ENCODE data around the gene NSMF. TPM values are rescaled to one million over a fixed set of nuclear protein-coding genes. Genes with fewer than 3 reads are reported as not detected.
"Not testable (repeated sequence)": the region's sequence is repeated elsewhere in the genome, so short reads cannot be mapped to it uniquely, and the experiment has no call there.

Gene NSMF
- total RNA-seq, 1 donor from 2014 or later = 68.6 TPM

- intact Hi-C loops (cut with micrococcal nuclease) = no loop called here
- H3K9me3 Mint-ChIP-seq = peaks cover 24% of the 10 kb centered on the region
- no peak for DNase-seq
- no peak overlapping the region for H3K4me3 Mint-ChIP-seq
- peaks cover 12% of the 10 kb centered on the region for H3K36me3 Mint-ChIP-seq (ENCODE audit: low read depth)
- peaks cover 5% of the 10 kb centered on the region for H3K4me1 Mint-ChIP-seq
- H3K27me3 Mint-ChIP-seq = peaks cover 10% of the 10 kb centered on the region
- H3K27ac Mint-ChIP-seq = no peak overlapping the region
These were observed 15.1 kb upstream of the NSMF start for GRCh38 chr9:137474271-137474670.

DNA sequence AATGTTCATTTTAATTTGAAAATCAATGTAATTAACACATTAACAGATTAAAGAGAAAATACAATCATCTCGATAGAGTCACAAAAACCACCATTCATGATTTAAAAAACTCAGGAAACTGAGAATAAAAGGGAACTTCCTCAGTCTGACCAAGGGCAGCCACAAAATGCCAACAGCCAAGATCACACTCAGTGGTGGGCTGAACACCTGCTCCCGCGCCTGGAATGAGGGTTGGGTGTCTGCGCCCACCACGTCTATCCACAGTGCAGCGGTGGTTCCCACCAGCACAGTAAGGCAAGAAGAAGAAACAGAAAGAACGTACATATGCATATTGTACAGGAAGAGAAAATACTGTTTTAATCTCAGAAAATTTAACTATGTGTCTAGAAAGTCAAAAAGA is 11.7 kb upstream of the NSMF start:
- Mint-ChIP-seq H3K4me1 (peaks cover 5% of the 10 kb centered on the region), H3K27me3 (peaks cover 18% of the 10 kb centered on the region), H3K36me3 (ENCODE audit: low read depth) (peaks cover 9% of the 10 kb centered on the region), H3K27ac (no peak overlapping the region), H3K4me3 (peak overlapping the region; percentile 28), H3K9me3 (peaks cover 18% of the 10 kb centered on the region)
- no peak for DNase-seq
- intact Hi-C loops (cut with micrococcal nuclease) = no loop called here

- no peak overlapping the region for H3K4me3 Mint-ChIP-seq
- peaks cover 5% of the 10 kb centered on the region for H3K4me1 Mint-ChIP-seq
- H3K9me3 Mint-ChIP-seq = peaks cover 2% of the 10 kb centered on the region
- H3K27ac Mint-ChIP-seq = no peak overlapping the region
- intact Hi-C loops (cut with micrococcal nuclease) = no loop called here
- peaks cover 16% of the 10 kb centered on the region for H3K27me3 Mint-ChIP-seq
- no peaks in the 10 kb centered on the region for H3K36me3 Mint-ChIP-seq (ENCODE audit: low read depth)
- DNase-seq = no peak
These were observed 8.8 kb upstream of the NSMF start for GRCh38 chr9:137467896-137468295.

DNA sequence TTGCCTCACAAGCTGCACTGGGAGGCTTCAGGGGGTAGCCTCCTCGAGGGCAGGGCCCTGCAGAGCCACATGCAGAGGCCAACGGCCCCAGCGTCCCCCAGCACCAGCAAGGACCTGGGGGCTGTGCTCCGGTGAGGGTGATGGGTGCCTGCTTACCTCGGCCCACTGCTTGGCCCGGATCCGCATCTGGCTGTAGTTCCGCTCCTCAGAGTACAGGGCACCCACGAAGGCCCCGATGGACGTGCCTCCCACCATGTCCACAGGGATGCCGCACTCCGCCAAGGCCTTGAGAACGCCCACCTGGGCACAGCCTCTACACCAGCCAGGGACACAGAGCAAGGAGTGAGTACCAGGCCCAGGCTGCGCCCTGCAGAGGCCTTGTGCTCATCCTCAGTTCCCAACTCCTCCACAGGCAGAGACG is 8.0 kb upstream of the NSMF start:
- no peaks in the 10 kb centered on the region for H3K36me3 Mint-ChIP-seq (ENCODE audit: low read depth)
- H3K4me3 Mint-ChIP-seq = no peak overlapping the region
- peaks cover 5% of the 10 kb centered on the region for H3K4me1 Mint-ChIP-seq
- intact Hi-C loops (cut with micrococcal nuclease) = no loop called here
- no peak for DNase-seq
- no peaks in the 10 kb centered on the region for H3K9me3 Mint-ChIP-seq
- peaks cover 16% of the 10 kb centered on the region for H3K27me3 Mint-ChIP-seq
- H3K27ac Mint-ChIP-seq = no peak overlapping the region

- H3K27ac Mint-ChIP-seq; intact Hi-C loops (cut with micrococcal nuclease); DNase-seq; H3K9me3 Mint-ChIP-seq; H3K36me3 Mint-ChIP-seq (ENCODE audit: low read depth); H3K4me1 Mint-ChIP-seq; H3K4me3 Mint-ChIP-seq: not testable (repeated sequence)
- peaks cover 14% of the 10 kb centered on the region for H3K27me3 Mint-ChIP-seq
These were observed 7.4 kb upstream of the NSMF start for GRCh38 chr9:137466389-137467085.

DNA sequence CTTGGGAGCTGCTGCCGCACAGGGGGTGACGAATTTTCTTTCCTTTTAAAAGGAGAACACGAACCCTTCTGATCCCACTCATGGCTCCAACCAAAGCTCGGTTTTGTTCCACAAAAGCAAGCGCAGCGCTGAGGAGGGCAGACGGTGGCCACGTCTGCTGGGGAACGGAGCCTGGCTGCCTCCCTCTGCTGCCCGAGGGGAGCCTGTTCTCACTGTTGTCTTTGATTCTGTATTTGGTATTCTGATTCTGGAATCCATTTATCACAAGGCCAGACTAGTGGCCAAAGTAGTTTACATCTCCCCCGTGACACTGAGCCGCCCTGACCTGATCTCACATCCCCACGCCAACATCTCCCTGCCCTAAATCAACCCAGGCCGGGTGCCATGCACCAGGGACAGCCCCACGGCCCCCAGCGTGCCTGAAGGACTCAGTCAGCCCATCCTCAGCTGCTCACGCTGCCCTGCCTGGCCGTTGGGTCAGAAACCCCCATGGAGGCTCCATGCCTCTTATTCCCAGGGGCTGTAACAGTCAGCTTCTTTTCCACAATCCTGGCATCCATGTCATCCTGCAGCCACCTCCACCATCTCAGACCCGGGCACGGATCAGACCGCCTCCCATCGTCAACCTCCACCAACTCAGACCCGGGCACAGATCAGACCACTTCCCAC is 6.7 kb upstream of the NSMF start:
- Mint-ChIP-seq H3K36me3 (ENCODE audit: low read depth) (no peaks in the 10 kb centered on the region), H3K27me3 (peaks cover 13% of the 10 kb centered on the region), H3K4me3 (no peak overlapping the region), H3K27ac (no peak overlapping the region), H3K4me1 (peaks cover 4% of the 10 kb centered on the region), H3K9me3 (no peaks in the 10 kb centered on the region)
- DNase-seq = no peak
- intact Hi-C loops (cut with micrococcal nuclease) = no loop called here

- no peak for DNase-seq
- H3K4me3 Mint-ChIP-seq = no peak overlapping the region
- H3K27ac Mint-ChIP-seq = no peak overlapping the region
- intact Hi-C loops (cut with micrococcal nuclease) = loop anchor here (5.0 kb wide), 1 partner anchor 43 kb away; the partner anchor contains the start of genes EXD3 and NOXA1
- H3K4me1 Mint-ChIP-seq = no peaks in the 10 kb centered on the region
- no peaks in the 10 kb centered on the region for H3K9me3 Mint-ChIP-seq
- no peaks in the 10 kb centered on the region for H3K36me3 Mint-ChIP-seq (ENCODE audit: low read depth)
- peaks cover 9% of the 10 kb centered on the region for H3K27me3 Mint-ChIP-seq
These were observed 6.0 kb upstream of the NSMF start for GRCh38 chr9:137465000-137465719.

DNA sequence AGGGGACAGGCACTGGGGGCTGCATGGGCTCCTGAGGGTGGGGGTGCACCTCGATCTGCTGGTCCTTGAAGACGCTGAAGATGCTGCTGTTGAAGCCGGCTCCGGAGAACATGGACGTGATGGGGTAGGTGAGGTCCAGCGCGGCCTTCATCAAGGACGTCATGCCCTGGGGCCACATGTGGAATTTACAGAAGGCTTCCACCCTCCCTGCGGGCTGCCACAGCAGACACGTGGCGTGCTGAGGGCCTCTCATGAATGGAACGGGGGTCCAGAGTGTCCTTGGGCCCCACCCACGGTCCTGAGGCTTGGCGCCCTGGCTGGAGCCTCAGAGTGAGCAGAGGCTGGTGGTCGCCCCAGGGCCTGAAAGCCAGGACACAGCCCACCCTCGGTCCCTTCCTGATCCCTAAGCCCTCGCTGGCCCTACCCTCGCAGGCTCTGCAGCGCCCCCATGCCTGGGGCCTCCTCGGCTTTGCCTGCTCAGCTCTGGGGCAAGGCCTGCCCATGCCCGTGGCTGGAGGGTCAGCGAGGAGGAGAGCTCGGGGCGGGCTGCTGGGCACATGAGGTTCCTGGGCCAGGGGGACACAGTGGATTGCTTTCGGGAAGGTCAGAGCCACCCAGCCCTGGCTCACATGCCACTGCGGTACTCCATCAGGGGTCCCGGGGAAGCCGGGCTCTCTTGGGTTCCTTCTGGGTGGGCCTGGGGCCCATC is 5.3 kb upstream of the NSMF start:
- H3K9me3 Mint-ChIP-seq = no peaks in the 10 kb centered on the region
- H3K27ac Mint-ChIP-seq = no peak overlapping the region
- intact Hi-C loops (cut with micrococcal nuclease) = loop anchor here (5.0 kb wide), 1 partner anchor 42 kb away; the partner anchor contains the start of genes EXD3 and NOXA1
- peaks cover 2% of the 10 kb centered on the region for H3K4me1 Mint-ChIP-seq
- H3K36me3 Mint-ChIP-seq (ENCODE audit: low read depth) = no peaks in the 10 kb centered on the region
- peaks cover 9% of the 10 kb centered on the region for H3K27me3 Mint-ChIP-seq
- no peak overlapping the region for H3K4me3 Mint-ChIP-seq
- no peak for DNase-seq

DNA sequence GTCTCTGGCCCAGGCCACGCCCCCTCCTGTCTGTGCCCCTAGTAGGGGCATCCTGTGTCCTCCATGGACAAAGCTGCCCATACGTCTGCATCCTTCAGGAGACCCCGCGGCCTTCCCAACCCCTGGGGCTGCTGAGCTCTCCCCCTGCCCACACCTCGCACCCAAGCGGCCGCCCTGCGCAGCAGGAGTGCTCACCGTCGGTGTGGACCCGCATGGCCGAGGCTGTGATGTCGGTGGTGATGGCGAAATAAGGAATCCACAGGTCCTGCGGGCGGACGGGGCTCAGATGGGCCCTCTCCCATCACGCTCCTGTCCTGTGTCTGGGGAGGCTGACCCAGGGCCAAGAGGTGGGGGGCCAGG is 4.8 kb upstream of the NSMF start:
- Mint-ChIP-seq H3K4me1 (peaks cover 2% of the 10 kb centered on the region), H3K9me3 (no peaks in the 10 kb centered on the region), H3K27me3 (peaks cover 4% of the 10 kb centered on the region), H3K27ac (no peak overlapping the region), H3K4me3 (no peak overlapping the region), H3K36me3 (ENCODE audit: low read depth) (no peaks in the 10 kb centered on the region)
- intact Hi-C loops (cut with micrococcal nuclease) = loop anchor here (5.0 kb wide), 1 partner anchor 42 kb away; the partner anchor contains the start of genes EXD3 and NOXA1
- DNase-seq = no peak

- no peak overlapping the region for H3K27ac Mint-ChIP-seq
- intact Hi-C loops (cut with micrococcal nuclease) = loop anchor here (5.0 kb wide), 1 partner anchor 41 kb away; the partner anchor contains the start of genes EXD3 and NOXA1
- no peaks in the 10 kb centered on the region for H3K36me3 Mint-ChIP-seq (ENCODE audit: low read depth)
- no peaks in the 10 kb centered on the region for H3K9me3 Mint-ChIP-seq
- peak overlapping the region; percentile 9 for H3K4me3 Mint-ChIP-seq
- peaks cover 2% of the 10 kb centered on the region for H3K4me1 Mint-ChIP-seq
- DNase-seq = no peak
- H3K27me3 Mint-ChIP-seq = peaks cover 1% of the 10 kb centered on the region
These were observed 4.1 kb upstream of the NSMF start for GRCh38 chr9:137462986-137463930.

GRCh38 chr9:137462396-137462985 is 3.4 kb upstream of the NSMF start:
- H3K4me3 Mint-ChIP-seq = peak overlapping the region; percentile 69
- H3K9me3 Mint-ChIP-seq = no peaks in the 10 kb centered on the region
- H3K27me3 Mint-ChIP-seq = no peaks in the 10 kb centered on the region

DNA sequence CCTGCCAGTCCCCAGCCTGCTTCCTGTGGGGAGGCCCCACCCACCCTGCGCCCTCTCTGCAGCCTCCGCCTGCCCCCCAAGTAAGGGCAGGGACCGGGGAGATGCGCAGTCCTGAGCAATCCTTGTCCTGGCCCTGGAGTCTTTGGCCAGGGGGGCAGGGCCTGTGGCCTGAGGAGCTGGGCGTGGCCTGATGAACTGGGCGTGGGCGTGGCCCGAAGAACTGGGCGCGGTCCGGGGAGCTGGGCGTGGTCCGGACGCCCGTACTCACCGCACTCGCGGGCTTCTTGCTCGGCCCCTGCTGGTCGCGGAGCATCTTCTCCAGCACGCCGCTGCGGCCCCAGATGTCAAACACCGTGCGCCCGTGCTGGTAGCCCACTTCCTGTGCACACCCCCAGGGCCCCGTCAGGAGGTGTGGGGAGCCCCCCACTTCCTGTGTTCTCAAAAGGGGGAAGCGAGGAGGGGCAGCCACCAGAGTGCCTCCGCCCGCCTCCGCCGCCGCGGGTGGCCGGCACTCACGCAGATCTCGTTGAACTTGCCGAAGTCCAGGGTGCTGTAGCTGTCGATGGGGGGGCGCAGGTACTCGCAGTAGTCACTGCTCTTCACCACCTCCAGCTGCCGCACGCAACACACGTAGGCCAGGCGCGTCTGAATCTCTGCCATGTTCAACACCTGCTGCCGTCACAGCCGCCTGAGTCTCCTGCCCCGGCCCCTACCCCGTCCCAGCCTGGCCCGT is 2.7 kb upstream of the NSMF start:
- Mint-ChIP-seq H3K4me1 (peaks cover 3% of the 10 kb centered on the region), H3K36me3 (ENCODE audit: low read depth) (peaks cover 4% of the 10 kb centered on the region), H3K27me3 (no peaks in the 10 kb centered on the region), H3K27ac (peak overlapping the region; percentile 83), H3K9me3 (no peaks in the 10 kb centered on the region), H3K4me3 (peak overlapping the region; percentile 69)
- DNase-seq = peak; percentile 95
- intact Hi-C loops (cut with micrococcal nuclease) = loop anchor here (5.0 kb wide), 1 partner anchor 40 kb away; the partner anchor contains the start of genes EXD3 and NOXA1

More at GRCh38 chr9:137462396-137462985, 3.4 kb upstream of the NSMF start:
- intact Hi-C loops (cut with micrococcal nuclease) = loop anchor here (5.0 kb wide), 1 partner anchor 40 kb away; the partner anchor contains the start of genes EXD3 and NOXA1
- peak; percentile 62 for DNase-seq
- Mint-ChIP-seq H3K4me1 (peaks cover 2% of the 10 kb centered on the region), H3K27ac (no peak overlapping the region), H3K36me3 (ENCODE audit: low read depth) (no peaks in the 10 kb centered on the region)

Data from activated CD4-positive, alpha-beta T cell treated with anti-CD3 and anti-CD28 coated beads, Interleukin-2, amount 10 ng/mL, durations not matched to agents 24 days and 14 days (primary cell).